Testis (tissue), 3 donors: ENCODE results near the gene CHRM1. TPM values are rescaled to one million over a fixed set of nuclear protein-coding genes. Genes with fewer than 3 reads are reported as not detected.
"Not testable (repeated sequence)": the region's sequence is repeated elsewhere in the genome, so short reads cannot be mapped to it uniquely, and the experiment has no call there.

Experiments used
- DNase-seq: peaks from one replicate; pipeline ENCODE4 v3.0.0-alpha.2; 2019
- H3K27ac ChIP-seq, 2 donors: fragments of 200-600 bp; sonication (generic); one replicate each; pipeline ENCODE4 v1.5.1; 2019
- H3K27me3 ChIP-seq: fragments of 200-600 bp; sonication (generic); one replicate; pipeline ENCODE4 v1.5.1; 2019
- H3K36me3 ChIP-seq: fragments of 200-600 bp; sonication (generic); one replicate; pipeline ENCODE4 v1.5.1; 2017; ENCODE audit warnings: low read depth; ENCODE audit errors: missing control alignments
- H3K4me1 ChIP-seq: fragments of 200-600 bp; sonication (generic); one replicate; pipeline ENCODE4 v1.5.1; 2019
- H3K4me3 ChIP-seq, 2 donors: fragments of 200-600 bp; sonication (generic); one replicate each; pipeline ENCODE4 v1.5.1; 2017 to 2019
- H3K9me3 ChIP-seq: fragments of 200-600 bp; sonication (generic); one replicate; pipeline ENCODE4 v1.5.1; 2017
- CTCF ChIP-seq, 3 experiments: fragments of 450-650 bp in 2 of 3; fragments of 200-600 bp in 1 of 3; sonication (generic) in 1 of 3; IDR thresholded peaks; one replicate each; pipeline ENCODE4 v1.5.1; 2016 to 2019; ENCODE audit warnings: antibody characterized with exemption in 3 of 3, mild to moderate bottlenecking in 2 of 3, moderate library complexity in 1 of 3
- POLR2A ChIP-seq: fragments of 450-650 bp; IDR thresholded peaks from one replicate; pipeline ENCODE4 v1.6.1; 2017; ENCODE audit warnings: antibody characterized with exemption, mild to moderate bottlenecking, moderate library complexity
- WGBS, 2 donors: methylation state at CpG; one replicate each; pipeline ENCODE4 v1.1.5; 2018; 5-methylcytosine and 5-hydroxymethylcytosine counted together
- intact Hi-C: fragments of 100-400 bp; cut with DNase I; formaldehyde crosslinking; loops from one replicate; pipeline ENCODE4 v1.15.1; 2023; ENCODE audit warnings: low total_unique reads
- polyA plus RNA-seq: library from polyadenylated mRNA; stranded (reverse); fragments of 350-450 nt; fragmentation: Illumina TruSeq; extraction: RNeasy Lipid Tissue Mini Kit (QIAGEN cat#74804); gene quantifications from one replicate; pipeline ENCODE4 v1.2.3, GENCODE V29; 2014; ENCODE audit warnings: low read depth, low replicate concordance; ENCODE audit not compliant: insufficient read depth
- small RNA-seq, 2 donors: library from RNA; depleted of rRNA; stranded (forward); fragments of <200 nt; gene quantifications; one replicate each; pipeline ENCODE3, GENCODE V24; 2016
- total RNA-seq, 2 donors: library from RNA; depleted of rRNA; stranded (reverse); fragments of >200 nt; gene quantifications; one replicate each; pipeline ENCODE4 v1.2.3, GENCODE V29; 2016

Gene CHRM1
- total and polyA plus RNA-seq, 3 donors from 2014 or later, result 0.06 to 0.45 (median 0.39) TPM

GRCh38 chr11:62863687-62864335 is 57.4 kb downstream of the CHRM1 start:
- Histone ChIP-seq H3K36me3 (no peaks in the 10 kb centered on the region), H3K4me1 (peaks cover 10% of the 10 kb centered on the region), H3K27ac (no peak overlapping the region), H3K9me3 (no peaks in the 10 kb centered on the region), H3K27me3 (no peaks in the 10 kb centered on the region), H3K4me3 (no peak overlapping the region)
- 60 to 65% methylated on average over 4 of the region's 4 CpGs for WGBS, 2 donors
- DNase-seq, result no peak
- intact Hi-C loops, result no loop called here
- no peak for TF ChIP-seq CTCF (IDR thresholded peaks at IDR 0.05)
- no peak for TF ChIP-seq POLR2A

- H3K4me3 ChIP-seq, intact Hi-C loops, H3K27ac ChIP-seq, DNase-seq, H3K27me3 ChIP-seq, H3K36me3 ChIP-seq, H3K9me3 ChIP-seq: not testable (repeated sequence)
- peaks cover 15% of the 10 kb centered on the region for H3K4me1 ChIP-seq
- 93 to 94% methylated on average over 11 to 16 of the region's 16 CpGs for WGBS, 2 donors
Measured at GRCh38 chr11:62861564-62862192, 59.5 kb downstream of the CHRM1 start.

DNA sequence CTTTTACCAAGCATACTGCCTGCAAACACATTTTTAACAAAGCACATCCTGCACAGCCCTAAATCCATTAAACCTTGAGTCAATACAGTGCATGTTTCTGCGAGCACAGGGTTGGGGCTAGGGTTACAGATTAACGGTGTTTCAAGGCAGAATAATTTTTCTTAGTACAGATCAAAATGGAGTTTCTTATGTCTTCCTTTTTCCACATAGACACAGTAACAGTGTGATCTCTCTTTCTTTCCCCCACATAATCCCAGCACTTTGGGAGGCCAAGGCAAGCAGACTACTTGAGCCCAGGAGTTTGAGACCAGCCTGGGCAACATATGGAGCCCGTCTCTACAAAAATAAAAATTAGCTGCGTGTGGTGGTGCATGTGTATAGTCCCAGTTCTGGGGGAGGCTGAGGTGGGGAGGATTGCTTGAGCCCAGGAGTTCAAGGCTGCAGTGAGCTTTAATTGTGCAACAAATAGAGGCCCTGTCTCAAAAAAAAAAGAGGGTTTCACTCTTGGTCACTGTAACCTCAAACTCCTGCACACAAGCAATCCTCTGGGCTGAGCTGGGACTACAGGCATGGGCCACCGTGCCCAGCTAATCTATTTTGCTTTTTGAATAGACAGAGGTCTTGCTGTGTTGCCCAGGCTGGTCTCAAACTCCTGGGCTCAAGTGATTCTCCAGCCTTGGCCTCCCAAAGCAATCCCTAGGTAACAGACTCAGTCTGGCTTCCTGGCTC is 60.2 kb downstream of the CHRM1 start:
- WGBS, 2 donors, result 58 to 69% methylated on average over 5 of the region's 5 CpGs
- intact Hi-C loops, result no loop called here
- no peak for DNase-seq
- Histone ChIP-seq H3K27me3 (no peaks in the 10 kb centered on the region), H3K27ac (no peak overlapping the region), H3K9me3 (no peaks in the 10 kb centered on the region), H3K4me3 (no peak overlapping the region), H3K4me1 (peaks cover 20% of the 10 kb centered on the region), H3K36me3 (no peaks in the 10 kb centered on the region)
- no peak for TF ChIP-seq POLR2A
- no peak for TF ChIP-seq CTCF (IDR thresholded peaks at IDR 0.05)

GRCh38 chr11:62859281-62859703 is 61.9 kb downstream of the CHRM1 start:
- not testable (repeated sequence) for DNase-seq, H3K36me3 ChIP-seq, H3K9me3 ChIP-seq, H3K4me3 ChIP-seq, H3K27me3 ChIP-seq, H3K27ac ChIP-seq
- H3K4me1 ChIP-seq, result peaks cover 28% of the 10 kb centered on the region
- intact Hi-C loops, result loop anchor here (10.0 kb wide), 1 partner anchor 74 kb away; the partner anchor contains the start of gene TMEM179B
- 92 to 96% methylated on average over 8 of the region's 8 CpGs for WGBS, 2 donors

Small RNAs within 50 kb of the gene (small RNA-seq; reads per million reads assigned to genes)
- 0 reads per million in 2 donors for gene RN7SL259P

Other genes starting within 250 kb of the CHRM1 start
- gene UQCC3, start 249.7 kb downstream of the CHRM1 start, total RNA-seq, result 1 to 10 TPM; 8.0 to 8.1 TPM
- 4.2 TPM for gene UQCC3, start 249.7 kb downstream of the CHRM1 start, polyA plus RNA-seq
- gene LBHD1, start 249.1 kb downstream of the CHRM1 start, total RNA-seq, result 10 to 100 TPM in 1 of 2 donors, 1 to 10 TPM in 1; 8.2 to 11.6 TPM
- gene LBHD1, start 249.1 kb downstream of the CHRM1 start, polyA plus RNA-seq, result 11.1 TPM
- gene UBXN1, start 242.3 kb downstream of the CHRM1 start, total RNA-seq, result 100 to 1,000 TPM; 173 to 190 TPM
- gene UBXN1, start 242.3 kb downstream of the CHRM1 start, polyA plus RNA-seq, result 196 TPM
- 1 to 10 TPM; 4.7 to 5.6 TPM for gene LRRN4CL, start 231.8 kb downstream of the CHRM1 start, total RNA-seq
- gene LRRN4CL, start 231.8 kb downstream of the CHRM1 start, polyA plus RNA-seq, result 5.0 TPM
- gene BSCL2, start 213.9 kb downstream of the CHRM1 start, total RNA-seq, result 100 to 1,000 TPM; 292 to 525 TPM
- 519 TPM for gene BSCL2, start 213.9 kb downstream of the CHRM1 start, polyA plus RNA-seq
- gene GNG3, start 213.7 kb downstream of the CHRM1 start, total RNA-seq, result 1 to 10 TPM; 2.0 to 4.5 TPM
- 11.1 TPM for gene GNG3, start 213.7 kb downstream of the CHRM1 start, polyA plus RNA-seq
- 10 to 100 TPM; 31.8 to 42.5 TPM for gene HNRNPUL2, start 193.9 kb downstream of the CHRM1 start, total RNA-seq
- 42.9 TPM for gene HNRNPUL2, start 193.9 kb downstream of the CHRM1 start, polyA plus RNA-seq
- 10 to 100 TPM; 34.0 to 39.5 TPM for gene TTC9C, start 192.9 kb downstream of the CHRM1 start, total RNA-seq
- gene TTC9C, start 192.9 kb downstream of the CHRM1 start, polyA plus RNA-seq, result 41.5 TPM
- 10 to 100 TPM; 14.0 to 17.4 TPM for gene ZBTB3, start 167.2 kb downstream of the CHRM1 start, total RNA-seq
- 6.7 TPM for gene ZBTB3, start 167.2 kb downstream of the CHRM1 start, polyA plus RNA-seq
- gene POLR2G, start 159.8 kb downstream of the CHRM1 start, total RNA-seq, result 10 to 100 TPM; 48.1 to 71.2 TPM
- 78.6 TPM for gene POLR2G, start 159.8 kb downstream of the CHRM1 start, polyA plus RNA-seq
- 10 to 100 TPM; 22.4 to 32.0 TPM for gene TAF6L, start 150.0 kb downstream of the CHRM1 start, total RNA-seq
- 13.6 TPM for gene TAF6L, start 150.0 kb downstream of the CHRM1 start, polyA plus RNA-seq
- gene TMEM179B, start 134.0 kb downstream of the CHRM1 start, total RNA-seq, result 100 to 1,000 TPM; 119 to 124 TPM
- gene TMEM179B, start 134.0 kb downstream of the CHRM1 start, polyA plus RNA-seq, result 87.0 TPM
- 10 to 100 TPM; 24.1 to 25.5 TPM for gene TMEM223, start 129.4 kb downstream of the CHRM1 start, total RNA-seq
- 11.5 TPM for gene TMEM223, start 129.4 kb downstream of the CHRM1 start, polyA plus RNA-seq
- gene NXF1, start 115.9 kb downstream of the CHRM1 start, total RNA-seq, result 10 to 100 TPM; 94.6 to 98.7 TPM
- 88.3 TPM for gene NXF1, start 115.9 kb downstream of the CHRM1 start, polyA plus RNA-seq
- gene STX5, start 89.3 kb downstream of the CHRM1 start, total RNA-seq, result 10 to 100 TPM; 42.2 to 49.1 TPM
- gene STX5, start 89.3 kb downstream of the CHRM1 start, polyA plus RNA-seq, result 55.0 TPM
- gene TEX54, start 88.5 kb downstream of the CHRM1 start, total RNA-seq, result 10 to 100 TPM; 18.4 to 38.1 TPM
- gene TEX54, start 88.5 kb downstream of the CHRM1 start, polyA plus RNA-seq, result 40.7 TPM
- 10 to 100 TPM; 33.4 to 46.7 TPM for gene WDR74, start 81.8 kb downstream of the CHRM1 start, total RNA-seq
- gene WDR74, start 81.8 kb downstream of the CHRM1 start, polyA plus RNA-seq, result 39.0 TPM
- 100 to 1,000 TPM; 227 to 271 TPM for gene SLC3A2, start 40.5 kb downstream of the CHRM1 start, total RNA-seq
- gene SLC3A2, start 40.5 kb downstream of the CHRM1 start, polyA plus RNA-seq, result 166 TPM
- not detected for gene SLC22A6, start 63.6 kb upstream of the CHRM1 start, total RNA-seq
- gene SLC22A6, start 63.6 kb upstream of the CHRM1 start, polyA plus RNA-seq, result not detected
- under 1 TPM in 1 of 2 donors, not detected in 1; 0.06 TPM for gene SLC22A8, start 94.5 kb upstream of the CHRM1 start, total RNA-seq
- not detected for gene SLC22A8, start 94.5 kb upstream of the CHRM1 start, polyA plus RNA-seq
- not detected for gene SLC22A24, start 222.9 kb upstream of the CHRM1 start, total RNA-seq
- not detected for gene SLC22A24, start 222.9 kb upstream of the CHRM1 start, polyA plus RNA-seq